Daoy (cell line): ENCODE data around the gene RBM47. TPM values are rescaled to one million over a fixed set of nuclear protein-coding genes. Genes with fewer than 3 reads are reported as not detected.

Experiments used
- DNase-seq: peaks from one replicate; pipeline ENCODE4 v3.0.0-alpha.2; 2015; ENCODE audit warnings: low read depth
- total RNA-seq: library from RNA; depleted of rRNA; stranded (reverse); fragments of >200 nt; shearing (Covaris generic); gene quantifications from 2 replicates; pipeline ENCODE4 v1.2.3, GENCODE V29; 2014

The RBM47 gene
- total RNA-seq, 1 experiment from 2014 or later, result 3.7 TPM

DNA sequence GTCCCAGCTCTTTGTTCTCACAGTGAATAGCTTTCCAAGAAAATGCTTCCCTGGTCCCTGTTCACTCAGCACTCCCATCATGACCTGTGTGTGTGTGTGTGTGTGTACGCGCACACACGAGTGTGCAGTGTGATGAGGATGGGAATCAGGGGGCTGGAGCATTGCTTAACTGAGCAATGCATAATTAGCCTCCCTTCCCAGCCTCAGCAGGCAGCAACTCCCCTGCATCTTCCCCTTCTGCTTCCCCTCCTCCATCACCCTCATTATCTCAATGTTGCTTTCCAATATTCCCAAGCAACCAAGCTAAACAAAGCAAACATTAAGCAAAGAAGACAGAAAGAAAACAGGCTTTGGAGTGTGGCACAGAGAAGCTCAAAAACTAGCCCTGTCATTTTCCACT, 137.0 kb downstream of the RBM47 start:
- no peak for DNase-seq

DNA sequence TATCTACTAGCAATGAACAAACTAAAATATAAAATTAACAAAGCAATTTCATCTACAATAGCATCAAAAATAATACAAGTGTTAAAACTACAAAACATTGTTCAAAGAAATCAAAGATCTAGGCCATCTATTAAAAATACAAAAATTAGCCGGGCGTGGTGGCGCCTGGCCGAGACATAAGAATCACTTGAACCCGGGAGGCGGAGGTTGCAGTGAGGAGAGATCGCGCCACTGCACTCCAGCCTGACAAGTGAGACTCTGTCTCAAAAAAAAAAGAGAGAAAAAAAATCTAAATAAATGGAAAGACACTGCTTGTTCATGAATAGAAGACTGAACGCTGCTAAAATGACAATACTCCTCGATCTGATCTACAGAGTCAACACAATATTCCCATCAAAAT, 139.2 kb downstream of the RBM47 start:
- no peak for DNase-seq

DNA sequence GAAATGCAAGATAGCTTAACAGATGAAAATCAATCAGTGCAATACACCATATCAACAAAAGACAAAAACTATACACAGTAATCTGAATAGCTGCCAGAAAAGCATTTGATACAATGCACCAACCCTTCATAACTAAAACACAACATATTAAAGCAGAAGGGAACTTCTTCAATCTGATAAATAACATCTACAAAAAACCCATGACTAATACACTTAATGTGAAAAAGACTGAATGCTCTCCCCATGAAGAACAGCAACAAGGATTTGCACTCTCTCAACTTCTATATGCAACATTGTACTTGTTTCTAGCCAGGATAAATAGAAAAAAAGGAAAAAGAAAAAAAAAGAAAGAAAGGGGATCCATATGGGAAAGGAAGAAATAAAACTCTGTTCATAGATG, 139.7 kb downstream of the RBM47 start:
- DNase-seq, result no peak

DNA sequence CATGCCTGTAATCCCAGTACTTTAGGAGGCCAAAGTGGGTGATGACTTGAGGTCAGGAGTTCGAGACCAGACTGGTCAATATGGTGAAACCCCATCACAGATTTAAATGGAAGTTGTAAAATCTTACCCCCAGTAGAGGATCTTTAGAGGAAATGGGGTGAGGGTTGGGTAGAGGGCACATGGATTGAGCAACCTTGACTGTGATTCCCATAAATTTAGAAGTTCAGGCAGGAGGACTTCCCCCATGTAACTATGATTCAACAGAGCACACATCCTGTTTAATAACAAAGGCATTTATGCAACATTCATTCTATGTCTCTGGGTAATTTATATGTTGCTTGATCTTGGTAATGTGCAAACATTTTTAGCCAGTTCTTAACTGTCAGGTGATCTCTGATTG, 143.1 kb downstream of the RBM47 start:
- no peak for DNase-seq

DNA sequence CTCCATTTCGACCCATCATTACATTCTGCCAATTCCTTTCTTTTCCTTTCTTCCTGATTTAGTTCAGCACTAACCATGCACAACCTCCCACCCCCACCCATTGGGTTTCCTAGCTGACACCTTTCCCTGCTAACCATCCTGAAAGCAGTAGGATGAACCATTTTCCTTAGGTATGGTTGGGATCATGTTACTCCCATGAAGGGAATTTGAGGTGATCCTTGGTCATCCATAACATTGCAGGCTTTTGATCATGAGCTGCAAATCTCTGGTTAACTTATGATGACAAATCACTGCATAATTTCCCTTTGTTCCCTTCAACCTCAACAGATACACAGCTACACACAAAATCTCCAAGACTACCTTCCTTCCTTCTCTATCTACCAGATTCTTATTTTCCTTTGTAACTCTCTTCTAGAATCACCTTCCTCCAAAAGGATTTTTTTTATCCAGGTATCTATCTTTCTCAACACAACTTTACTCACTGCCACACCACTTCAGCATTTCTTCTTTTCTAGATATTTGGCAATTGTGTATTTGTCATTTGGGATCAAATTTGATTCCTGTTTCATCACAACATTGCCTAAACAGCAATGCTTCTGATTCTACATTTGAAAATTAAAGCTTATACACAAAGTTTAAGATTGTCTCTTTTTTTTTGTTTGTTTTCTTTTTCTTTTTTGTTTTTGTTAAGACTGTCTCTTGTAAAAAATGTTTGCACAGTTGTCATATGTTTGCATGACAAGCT, 145.1 kb downstream of the RBM47 start:
- no peak for DNase-seq

DNA sequence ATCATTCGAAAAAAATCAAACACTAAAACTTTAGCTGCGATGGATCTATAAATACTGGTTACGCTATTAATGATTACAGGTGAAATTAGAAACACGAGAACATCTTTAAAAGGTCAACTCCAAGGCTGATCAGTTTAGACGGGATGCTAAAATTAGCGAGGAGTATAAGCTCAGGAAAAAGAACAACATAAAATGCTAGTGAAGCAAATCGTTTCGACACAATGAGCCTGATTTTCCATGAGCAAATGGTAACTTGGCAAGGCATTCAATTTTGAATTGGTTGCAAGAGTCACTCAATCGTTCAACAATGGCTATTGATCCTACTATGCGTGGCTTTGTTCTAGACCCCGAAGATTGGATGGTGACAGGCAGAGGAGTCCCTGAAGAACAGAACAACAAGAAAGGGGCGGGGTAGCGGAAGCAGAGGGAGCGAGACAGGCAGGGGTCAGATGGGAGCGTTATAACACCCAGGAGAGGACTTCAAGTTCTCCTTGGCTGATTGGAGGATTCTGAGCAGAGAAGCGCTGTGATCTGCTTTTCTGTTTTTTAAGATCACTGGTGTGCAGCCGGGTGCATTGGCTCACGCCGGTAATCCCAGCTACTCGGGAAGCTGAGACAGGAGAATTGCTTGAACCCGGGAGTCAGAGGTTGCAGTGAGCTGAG, 146.5 kb downstream of the RBM47 start:
- no peak for DNase-seq

DNA sequence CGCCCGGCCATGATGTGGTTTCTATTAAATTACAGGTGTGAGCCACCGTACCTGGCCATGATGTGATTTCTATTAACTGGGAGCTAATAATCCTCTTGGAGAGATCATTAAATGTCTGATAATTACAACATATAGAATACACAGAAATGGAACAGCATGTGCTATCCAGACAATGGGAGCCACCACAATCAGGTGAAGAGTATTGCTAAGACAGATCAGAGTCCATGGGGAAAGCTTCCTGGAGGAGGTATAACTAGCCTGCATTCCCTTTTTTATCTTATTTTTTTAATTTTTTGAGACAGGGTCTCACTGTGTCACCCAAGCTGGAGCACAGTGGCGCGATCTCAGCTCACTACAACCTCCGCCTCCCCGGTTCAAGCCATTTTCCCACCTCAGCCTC, 147.7 kb downstream of the RBM47 start:
- DNase-seq, result no peak

DNA sequence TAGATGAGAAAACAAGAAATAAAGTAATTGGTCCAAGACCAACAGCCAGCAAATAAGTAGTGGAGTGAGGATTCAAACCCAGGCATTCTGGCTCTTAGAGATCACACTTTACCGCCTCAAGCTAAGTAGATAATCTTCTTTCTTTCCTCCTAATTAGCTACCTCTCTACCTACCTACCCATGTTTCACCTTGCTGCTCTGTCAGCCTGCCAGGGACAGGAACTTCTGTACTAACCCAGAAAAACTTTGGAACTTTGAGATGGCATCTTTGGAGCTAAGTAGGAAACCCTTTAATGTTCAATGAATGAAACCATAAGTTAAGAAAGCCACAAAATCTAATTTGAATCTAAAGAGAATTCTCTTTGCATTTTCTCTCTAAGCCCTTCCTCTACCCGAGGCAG, 149.4 kb downstream of the RBM47 start:
- no peak for DNase-seq

DNA sequence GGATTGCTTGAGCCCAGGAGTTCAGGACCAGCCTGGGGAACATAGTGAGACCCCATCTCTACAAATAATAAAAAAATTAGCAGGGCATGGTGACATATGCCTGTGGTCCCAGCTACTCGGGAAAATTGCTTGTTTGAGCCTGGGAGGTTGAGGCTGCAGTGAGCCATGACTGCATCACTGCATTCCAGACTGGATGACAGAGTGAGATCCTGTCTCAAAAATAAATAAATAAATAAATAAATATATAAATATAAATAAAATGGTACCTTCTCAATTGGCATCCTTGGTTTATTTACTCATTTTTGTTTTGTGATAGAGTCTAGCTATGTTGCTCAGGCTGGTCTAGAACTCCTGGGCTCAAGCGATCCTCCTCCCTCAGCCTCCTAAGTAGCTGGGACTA, 150.3 kb downstream of the RBM47 start:
- DNase-seq, result no peak

DNA sequence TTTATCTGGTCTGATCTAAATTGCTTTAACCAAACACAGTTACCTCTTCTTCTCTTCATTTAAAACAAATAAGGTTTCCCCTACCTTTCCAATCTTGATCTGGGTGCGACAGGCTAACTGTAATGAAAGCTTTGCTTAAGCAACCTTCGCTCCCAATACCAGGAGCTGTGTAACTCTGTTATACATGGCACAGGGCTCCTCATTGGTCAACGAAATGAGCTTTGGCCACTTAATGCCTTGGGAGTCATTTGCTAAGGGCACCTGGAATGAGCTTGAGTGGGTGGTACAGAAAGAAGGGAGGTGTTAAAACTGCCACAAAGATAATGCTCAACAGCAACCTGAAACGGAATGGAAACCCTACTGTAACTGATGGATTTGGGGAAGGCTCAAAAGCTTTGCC, 154.1 kb downstream of the RBM47 start:
- DNase-seq, result no peak

DNA sequence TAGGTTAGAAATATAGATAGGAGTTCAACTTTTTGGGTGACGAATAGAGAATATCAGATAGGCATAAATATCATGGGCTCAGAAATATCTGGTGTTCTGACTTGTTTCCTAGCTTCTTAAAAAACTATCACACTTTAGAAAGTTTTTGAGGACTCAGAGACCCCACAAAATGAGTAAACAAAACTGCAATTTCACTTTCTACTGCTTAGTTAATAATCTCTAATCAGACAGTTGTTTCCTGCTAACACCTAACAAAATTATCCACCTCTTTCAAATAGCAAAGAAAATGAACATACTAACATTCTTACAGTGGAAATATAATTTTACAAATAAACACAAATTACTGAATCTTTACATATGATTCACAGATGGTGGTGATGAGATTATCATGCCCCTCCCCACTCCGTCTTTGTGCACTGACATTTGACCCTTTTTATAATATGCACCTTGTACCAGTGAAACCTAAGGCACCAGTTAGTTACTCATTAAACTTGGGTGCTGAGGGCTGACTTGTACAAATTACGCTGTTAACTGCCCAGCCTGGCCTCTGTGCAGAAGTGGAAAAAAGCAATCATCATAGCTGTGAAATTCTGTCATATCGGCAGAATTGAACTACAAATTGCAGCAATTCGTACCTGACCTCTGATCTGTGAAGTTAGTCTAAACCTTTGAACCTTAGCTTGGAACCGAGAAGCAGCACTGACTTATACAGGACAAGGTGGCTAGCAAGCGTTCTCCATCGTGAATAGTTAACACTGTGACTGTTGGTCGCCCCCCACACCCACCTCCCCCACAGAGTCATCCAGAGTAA, 155.9 kb downstream of the RBM47 start:
- no peak for DNase-seq

DNA sequence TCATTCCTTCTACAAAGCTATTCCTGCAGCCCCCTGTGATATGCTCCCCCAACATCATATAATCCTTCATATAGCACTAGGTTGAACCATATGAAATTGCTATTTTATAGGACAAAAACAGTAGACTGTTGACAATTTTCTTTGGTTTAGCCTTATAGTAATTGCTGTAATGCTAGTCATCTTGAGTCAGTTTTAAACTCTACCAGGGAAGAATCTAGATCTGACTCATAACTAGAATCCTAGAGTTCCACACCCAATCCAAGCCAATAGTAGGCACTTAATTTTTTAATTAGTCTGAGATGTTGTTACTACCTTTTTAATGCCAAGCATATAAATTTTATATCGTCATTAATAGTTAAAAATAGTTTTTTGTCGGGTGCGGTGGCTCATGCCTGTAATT, 157.7 kb downstream of the RBM47 start:
- DNase-seq, result no peak

DNA sequence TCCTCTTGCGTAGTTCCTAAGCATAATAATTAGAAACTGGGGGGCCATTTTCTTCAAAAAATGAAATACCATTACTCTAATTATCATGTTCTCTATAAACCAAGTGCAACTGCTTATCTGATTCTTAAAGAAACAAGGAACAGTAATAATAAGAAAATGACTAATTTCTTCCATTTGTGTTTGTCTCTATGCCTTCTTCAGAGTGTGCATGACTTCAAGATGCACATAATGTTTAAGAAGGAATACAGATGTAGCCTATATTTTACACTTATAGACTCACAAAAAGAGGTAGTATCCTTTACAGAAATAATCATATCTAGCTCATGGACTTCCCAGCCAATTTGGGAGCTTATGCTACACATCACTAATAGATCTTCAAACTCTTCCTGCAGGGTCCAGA, 162.9 kb downstream of the RBM47 start:
- DNase-seq, result no peak

DNA sequence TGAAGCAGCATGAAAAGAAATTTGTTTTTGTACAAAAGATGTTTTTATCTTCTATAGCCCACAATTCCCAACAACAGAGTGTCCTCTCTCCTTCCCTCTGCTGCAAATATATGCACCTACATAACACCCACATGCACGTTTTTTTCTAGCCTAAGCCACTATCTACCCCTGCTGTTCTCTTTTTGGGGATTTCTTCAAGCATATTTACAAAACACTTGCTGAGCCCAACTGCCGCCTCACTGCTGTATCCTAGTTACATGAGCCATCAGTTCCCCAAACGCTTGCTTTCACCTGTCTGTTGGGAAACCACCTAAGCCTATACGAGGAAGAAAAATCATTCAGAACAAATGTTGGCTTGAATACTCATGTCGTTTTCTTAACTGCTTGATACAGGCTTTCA, 167.3 kb downstream of the RBM47 start:
- DNase-seq, result no peak

DNA sequence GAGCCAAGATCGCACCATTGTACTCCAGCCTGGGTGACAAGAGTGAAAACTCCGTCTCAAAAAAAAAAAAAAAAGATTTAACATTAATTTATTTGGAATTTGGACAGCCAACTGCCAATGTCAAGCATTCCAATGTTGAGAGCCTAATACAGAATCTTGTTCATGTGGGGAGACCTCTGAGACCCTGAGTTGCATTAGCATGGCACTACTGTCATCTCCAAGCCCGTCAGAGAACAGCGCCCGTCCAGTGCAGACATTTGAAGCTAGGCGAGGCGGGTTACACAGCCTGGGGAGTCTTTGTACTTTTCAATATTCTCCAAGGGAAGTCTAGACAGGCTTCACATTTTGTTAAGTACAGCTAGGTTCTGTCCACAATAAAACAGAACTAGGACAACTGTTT, 167.8 kb downstream of the RBM47 start:
- DNase-seq, result no peak

DNA sequence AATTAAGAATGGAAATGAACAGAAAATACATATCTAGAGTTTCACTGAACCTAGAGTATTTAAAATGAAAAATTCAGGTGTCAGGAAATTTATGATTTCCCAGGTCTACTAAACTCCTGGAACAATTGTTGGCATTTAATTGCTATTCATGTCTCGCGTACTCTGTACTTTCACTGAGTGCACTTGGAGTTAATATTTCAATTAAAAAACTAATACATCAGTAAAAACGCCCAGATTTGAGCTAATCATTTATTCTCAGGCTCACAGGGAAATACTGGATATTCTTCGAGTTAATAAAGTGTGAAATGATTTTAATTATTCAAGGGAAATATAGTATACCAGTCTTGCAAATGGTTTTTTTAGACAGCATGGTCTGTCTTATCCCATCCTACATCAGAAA, 168.6 kb downstream of the RBM47 start:
- DNase-seq, result no peak

DNA sequence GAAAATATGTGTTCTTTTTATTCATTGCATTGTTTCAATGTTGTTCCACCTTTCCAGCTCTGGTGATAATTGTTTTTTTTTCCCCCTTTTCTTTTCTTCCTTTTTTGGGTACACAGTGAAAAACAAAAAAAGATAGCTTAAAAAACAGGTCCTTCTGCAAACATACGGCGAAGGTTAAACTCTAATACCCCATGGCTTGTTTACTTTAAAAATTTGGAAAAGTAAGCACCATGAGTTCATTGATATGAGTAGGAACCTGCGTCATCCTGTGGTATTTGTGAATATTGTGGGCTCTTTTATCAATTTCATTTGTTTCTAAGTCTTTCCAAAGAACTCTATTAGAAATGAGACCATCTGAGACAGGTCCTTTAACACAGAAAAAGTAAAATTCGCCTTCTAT, 171.0 kb downstream of the RBM47 start:
- no peak for DNase-seq

DNA sequence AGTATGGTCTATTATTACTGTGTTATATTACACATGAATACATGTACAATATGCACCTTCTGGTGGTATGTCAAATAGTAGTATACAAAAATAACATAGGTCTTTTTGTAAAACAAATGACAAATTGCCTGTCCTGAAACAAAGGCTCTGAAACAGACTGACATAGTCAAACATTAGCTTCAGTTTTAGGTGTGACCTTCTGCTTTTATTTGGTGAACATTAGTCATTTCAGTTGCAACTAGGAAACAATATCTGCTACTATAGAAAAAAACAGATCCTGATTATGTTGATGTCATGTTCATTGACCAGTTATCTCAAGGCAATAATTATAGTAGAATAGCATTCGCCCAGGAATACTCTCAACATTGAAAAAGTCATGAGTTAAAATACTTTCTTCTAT, 171.6 kb downstream of the RBM47 start:
- no peak for DNase-seq

DNA sequence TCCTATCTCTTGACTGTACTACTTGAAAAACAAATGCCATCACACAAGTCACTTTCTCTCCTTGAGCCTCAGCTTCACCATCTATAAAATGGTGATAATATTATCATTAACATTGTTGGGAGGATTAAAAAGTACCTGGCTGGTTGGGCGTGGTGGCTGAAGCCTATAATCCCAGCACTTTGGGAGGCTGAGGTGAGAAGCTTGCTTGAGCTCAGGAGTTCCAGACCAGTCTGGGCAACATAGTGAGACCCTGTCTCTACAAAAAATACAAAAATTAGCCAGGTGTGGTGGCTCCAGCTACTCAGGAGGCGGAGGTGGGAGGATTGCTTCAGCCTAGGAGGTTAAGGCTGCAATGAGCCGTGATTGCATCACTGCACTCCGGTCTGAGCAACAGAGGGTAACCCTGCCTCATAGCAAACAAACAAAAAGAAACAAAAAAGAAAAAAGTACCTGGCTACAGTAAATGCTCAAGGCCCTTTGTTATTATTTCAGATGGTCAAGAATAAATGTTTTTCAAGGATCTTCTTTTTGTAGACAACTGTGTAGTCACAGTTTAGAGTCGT, 174.2 kb downstream of the RBM47 start:
- DNase-seq, result no peak

DNA sequence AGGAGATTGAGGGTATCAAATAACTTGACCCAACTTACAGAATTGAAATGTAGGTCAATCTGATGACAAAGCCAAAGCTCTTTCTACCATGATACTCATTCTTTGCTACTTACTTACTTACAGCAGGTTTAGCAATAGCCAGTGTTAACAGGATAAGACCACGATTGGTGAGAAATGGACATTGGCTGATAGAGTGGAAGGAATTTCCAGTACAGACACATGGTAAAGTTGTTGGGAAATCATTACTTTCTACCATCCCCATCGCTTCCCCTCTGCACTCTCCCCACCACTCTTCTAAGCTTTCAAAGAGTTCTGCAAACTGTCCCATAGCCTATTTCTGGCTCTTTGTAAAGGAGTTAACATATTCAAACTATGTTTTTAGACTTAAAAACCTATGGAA, 174.8 kb downstream of the RBM47 start:
- no peak for DNase-seq

DNA sequence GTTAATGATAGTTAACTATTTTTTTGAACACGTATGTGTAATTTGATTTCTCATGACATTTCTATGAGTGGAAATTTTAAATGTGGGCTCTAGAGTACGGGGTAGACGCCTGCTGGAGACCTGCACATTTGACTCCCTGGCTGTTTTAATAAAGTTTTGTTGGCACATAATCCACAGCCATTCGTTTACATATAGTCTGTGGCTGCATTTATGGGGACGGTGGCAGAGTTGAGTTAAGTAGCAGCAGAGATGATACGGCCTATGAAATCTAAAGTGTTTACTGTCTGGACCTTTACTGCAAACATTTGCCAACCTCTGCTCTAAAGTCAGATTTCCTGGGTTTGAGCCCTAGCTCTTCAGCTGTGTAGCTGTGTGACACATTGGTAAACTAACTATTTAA, 175.8 kb downstream of the RBM47 start:
- DNase-seq, result no peak

DNA sequence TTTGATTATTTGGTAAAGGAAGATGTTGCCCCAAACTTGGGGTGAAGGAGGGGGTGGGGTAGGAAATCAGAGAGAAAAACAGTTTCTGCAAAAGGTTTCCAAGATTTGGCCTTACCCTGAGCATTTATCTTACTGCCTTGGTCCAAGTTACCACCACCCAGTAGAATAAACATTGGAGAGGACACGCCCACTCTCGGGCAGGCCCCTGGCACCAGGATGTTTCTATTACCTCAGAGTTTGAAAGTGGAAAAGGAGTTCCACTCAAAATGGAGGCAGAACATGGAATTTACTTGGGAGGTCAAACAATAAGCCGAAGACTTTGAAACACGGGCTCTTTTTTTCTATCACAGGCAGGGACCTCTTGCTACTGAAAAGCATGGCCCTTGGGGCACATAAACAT, 180.8 kb downstream of the RBM47 start:
- no peak for DNase-seq

DNA sequence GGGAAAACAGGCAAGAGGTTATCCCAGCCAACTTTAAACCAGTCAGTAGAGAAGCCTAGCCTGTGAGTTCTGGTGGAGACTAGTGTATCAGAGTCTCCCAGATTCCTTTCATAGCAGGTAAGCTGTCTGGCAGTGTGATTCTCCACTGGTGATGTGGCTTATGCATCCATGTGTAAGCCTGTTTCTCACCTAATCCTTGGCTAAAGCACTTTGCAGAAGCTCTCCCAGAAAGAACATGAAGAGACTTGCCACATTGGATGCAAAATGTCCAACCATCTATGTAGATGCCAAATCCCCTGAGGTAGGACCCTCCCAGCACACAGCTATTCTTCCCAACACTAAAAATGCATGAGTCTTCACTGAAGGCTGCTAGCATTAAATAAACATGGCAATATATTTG, 182.8 kb downstream of the RBM47 start:
- DNase-seq, result no peak
